Caco-2 (cell line): ENCODE results near the gene PDE4D. TPM values are rescaled to one million over a fixed set of nuclear protein-coding genes. Genes with fewer than 3 reads are reported as not detected.

Experiments used
- BruUV-seq: library from RNA; stranded (reverse); fragments of 400-500 nt; replicated peaks from 2 replicates; lab custom pipeline; 2021; lab: Mats Ljungman, UMichigan
- CTCF ChIA-PET: fragments of 300-600 bp; sonication (Branson Sonifier 250); formaldehyde crosslinking; loops from one replicate; lab custom pipeline; 2022; ENCODE audit warnings: antibody characterized with exemption; lab: Charles Lee
- POLR2A ChIA-PET: fragments of 300-600 bp; sonication (Branson Sonifier 250); formaldehyde crosslinking; loops from one replicate; lab custom pipeline; 2022; ENCODE audit warnings: antibody characterized with exemption; lab: Charles Lee
- DNase-seq, 2 experiments: peaks; one replicate each; pipeline versions ENCODE4 v3.0.0 to v3.0.0-alpha.2; 2020 to 2022
- H3K27me3 ChIP-seq: replicated peaks from 2 replicates; pipeline ENCODE4 v1.6.0; 2011; ENCODE audit warnings: low read length; ENCODE audit not compliant: control insufficient read depth, insufficient read depth
- H3K36me3 ChIP-seq: 2 replicates; pipeline ENCODE4 v1.5.1; 2011; ENCODE audit warnings: low read length; ENCODE audit not compliant: control insufficient read depth, insufficient read depth
- H3K4me1 ChIP-seq: fragments of 250-450 bp; sonication (Bioruptor Pico); 2 replicates; pipeline ENCODE4 v1.5.1; 2020; ENCODE audit warnings: mild to moderate bottlenecking
- H3K4me3 ChIP-seq: 2 replicates; pipeline ENCODE4 v1.5.1; 2011; ENCODE audit warnings: low read depth, mild to moderate bottlenecking, control low read depth, low read length
- H3K9me3 ChIP-seq: fragments of 250-450 bp; sonication (Bioruptor Pico); 2 replicates; pipeline ENCODE4 v1.5.1; 2020; ENCODE audit warnings: mild to moderate bottlenecking, moderate library complexity
- H3K27ac Mint-ChIP-seq: one replicate; pipeline ENCODE4 v1.8.0; 2022; ENCODE audit warnings: mixed read lengths; ENCODE audit not compliant: unreplicated experiment
- H3K27me3 Mint-ChIP-seq: one replicate; pipeline ENCODE4 v1.8.0; 2022; ENCODE audit warnings: mixed read lengths; ENCODE audit not compliant: insufficient read depth, unreplicated experiment
- H3K36me3 Mint-ChIP-seq: one replicate; pipeline ENCODE4 v1.8.0; 2022; ENCODE audit warnings: mild to moderate bottlenecking, mixed read lengths; ENCODE audit not compliant: insufficient read depth, unreplicated experiment
- H3K4me1 Mint-ChIP-seq: one replicate; pipeline ENCODE4 v1.8.0; 2022; ENCODE audit warnings: low read depth, mixed read lengths; ENCODE audit not compliant: unreplicated experiment
- H3K4me3 Mint-ChIP-seq: one replicate; pipeline ENCODE4 v1.8.0; 2022; ENCODE audit warnings: mild to moderate bottlenecking, moderate library complexity, mixed read lengths; ENCODE audit not compliant: unreplicated experiment
- H3K9me3 Mint-ChIP-seq: one replicate; pipeline ENCODE4 v1.8.0; 2022; ENCODE audit warnings: mixed read lengths; ENCODE audit not compliant: unreplicated experiment
- CTCF ChIP-seq, 2 experiments: fragments of 200-600 bp in 1 of 2; IDR thresholded peaks; 1 replicate in 1 of 2; 2 replicates in 1 of 2; pipeline versions ENCODE4 v1.5.1 to v1.8.0; 2011 to 2022; ENCODE audit warnings: antibody characterized with exemption in 1 of 2, control low read depth in 1 of 2, inconsistent platforms in 1 of 2, low read depth in 1 of 2, low read length in 1 of 2, mild to moderate bottlenecking in 1 of 2, moderate library complexity in 1 of 2; ENCODE audit not compliant: insufficient read depth in 1 of 2, severe bottlenecking in 1 of 2, unreplicated experiment in 1 of 2
- intact Hi-C: fragments of 100-400 bp; cut with micrococcal nuclease; formaldehyde crosslinking; loops from one replicate; pipeline ENCODE4 v1.10.0; 2022; ENCODE audit not compliant: unreplicated experiment
- total RNA-seq: library from RNA; stranded (reverse); gene quantifications from 2 replicates; pipeline ENCODE4 v1.2.3, GENCODE V29; 2022

The PDE4D gene
- total RNA-seq, 1 experiment from 2014 or later = 89.8 TPM

- no peak for TF ChIP-seq CTCF (IDR thresholded peaks at IDR 0.05; ENCODE audit: insufficient read depth in 1 of 2, low read depth in 1 of 2, low read length in 1 of 2, severe bottlenecking in 1 of 2, unreplicated experiment in 1 of 2)
- intact Hi-C loops = no loop called here
- Mint-ChIP-seq H3K4me3 (no peak overlapping the region), H3K4me1 (peaks cover 10% of the 10 kb centered on the region), H3K9me3 (no peaks in the 10 kb centered on the region), H3K27ac (no peak overlapping the region), H3K36me3 (no peaks in the 10 kb centered on the region), H3K27me3 (no peaks in the 10 kb centered on the region)
- CTCF ChIA-PET = no interaction called here
- POLR2A ChIA-PET = no interaction called here
- BruUV-seq = no TSS peak
- H3K36me3 ChIP-seq = no peaks in the 10 kb centered on the region
- DNase-seq = no peak
- no peaks in the 10 kb centered on the region for H3K27me3 ChIP-seq
- H3K9me3 ChIP-seq = no peaks in the 10 kb centered on the region
- H3K4me3 ChIP-seq = no peak overlapping the region
- H3K4me1 ChIP-seq = peaks cover 44% of the 10 kb centered on the region
Measured at GRCh38 chr5:59132131-59132530, 761.4 kb downstream of the PDE4D start.

GRCh38 chr5:59130431-59130830, 763.1 kb downstream of the PDE4D start:
- no peaks in the 10 kb centered on the region for H3K9me3 Mint-ChIP-seq
- H3K4me1 ChIP-seq = peaks cover 55% of the 10 kb centered on the region
- no peak for TF ChIP-seq CTCF (IDR thresholded peaks at IDR 0.05; ENCODE audit: insufficient read depth in 1 of 2, low read depth in 1 of 2, low read length in 1 of 2, severe bottlenecking in 1 of 2, unreplicated experiment in 1 of 2)
- intact Hi-C loops = no loop called here
- ChIA-PET POLR2A (interaction anchor here (1.4 kb wide), 1 partner anchor 31 kb away, joined by 3 read pairs; no protein-coding TSS in a partner anchor), CTCF (no interaction called here)
- no TSS peak for BruUV-seq
- no peaks in the 10 kb centered on the region for H3K36me3 ChIP-seq
- no peaks in the 10 kb centered on the region for H3K27me3 ChIP-seq
- H3K4me3 ChIP-seq = no peak overlapping the region
- H3K27ac Mint-ChIP-seq = no peak overlapping the region
- DNase-seq = no peak
- peaks cover 7% of the 10 kb centered on the region for H3K4me1 Mint-ChIP-seq
- no peaks in the 10 kb centered on the region for H3K9me3 ChIP-seq
- H3K27me3 Mint-ChIP-seq = no peaks in the 10 kb centered on the region
- H3K36me3 Mint-ChIP-seq = no peaks in the 10 kb centered on the region
- H3K4me3 Mint-ChIP-seq = no peak overlapping the region

GRCh38 chr5:59128646-59129290, 764.8 kb downstream of the PDE4D start:
- Histone ChIP-seq H3K36me3 (no peaks in the 10 kb centered on the region), H3K9me3 (no peaks in the 10 kb centered on the region), H3K4me1 (peaks cover 71% of the 10 kb centered on the region), H3K4me3 (no peak overlapping the region), H3K27me3 (no peaks in the 10 kb centered on the region)
- no peaks in the 10 kb centered on the region for H3K9me3 Mint-ChIP-seq
- intact Hi-C loops = no loop called here
- TF ChIP-seq CTCF (IDR thresholded peaks at IDR 0.05; ENCODE audit: insufficient read depth in 1 of 2, low read depth in 1 of 2, low read length in 1 of 2, severe bottlenecking in 1 of 2, unreplicated experiment in 1 of 2) = no peak
- H3K36me3 Mint-ChIP-seq = no peaks in the 10 kb centered on the region
- H3K27me3 Mint-ChIP-seq = no peaks in the 10 kb centered on the region
- ChIA-PET POLR2A (interaction anchor here (0.9 to 1.9 kb wide), 5 partner anchors 8 to 92 kb away, joined by 3 to 6 read pairs (median 3); no protein-coding TSS in a partner anchor), CTCF (interaction anchor here (0.7 to 2.3 kb wide), 2 partner anchors 33 to 45 kb away, joined by 5 to 6 read pairs; no protein-coding TSS in a partner anchor)
- no TSS peak for BruUV-seq
- no peak for DNase-seq
- H3K4me3 Mint-ChIP-seq = no peak overlapping the region
- peaks cover 3% of the 10 kb centered on the region for H3K4me1 Mint-ChIP-seq
- H3K27ac Mint-ChIP-seq = no peak overlapping the region
